ENCODE results near the gene GOLGA2. TPM values are rescaled to one million over a fixed set of nuclear protein-coding genes. Genes with fewer than 3 reads are reported as not detected.

Gene GOLGA2
- total and polyA plus RNA-seq, 4 experiments from 2014 or later = 1.4 to 82.4 (median 43.4) TPM

DNA sequence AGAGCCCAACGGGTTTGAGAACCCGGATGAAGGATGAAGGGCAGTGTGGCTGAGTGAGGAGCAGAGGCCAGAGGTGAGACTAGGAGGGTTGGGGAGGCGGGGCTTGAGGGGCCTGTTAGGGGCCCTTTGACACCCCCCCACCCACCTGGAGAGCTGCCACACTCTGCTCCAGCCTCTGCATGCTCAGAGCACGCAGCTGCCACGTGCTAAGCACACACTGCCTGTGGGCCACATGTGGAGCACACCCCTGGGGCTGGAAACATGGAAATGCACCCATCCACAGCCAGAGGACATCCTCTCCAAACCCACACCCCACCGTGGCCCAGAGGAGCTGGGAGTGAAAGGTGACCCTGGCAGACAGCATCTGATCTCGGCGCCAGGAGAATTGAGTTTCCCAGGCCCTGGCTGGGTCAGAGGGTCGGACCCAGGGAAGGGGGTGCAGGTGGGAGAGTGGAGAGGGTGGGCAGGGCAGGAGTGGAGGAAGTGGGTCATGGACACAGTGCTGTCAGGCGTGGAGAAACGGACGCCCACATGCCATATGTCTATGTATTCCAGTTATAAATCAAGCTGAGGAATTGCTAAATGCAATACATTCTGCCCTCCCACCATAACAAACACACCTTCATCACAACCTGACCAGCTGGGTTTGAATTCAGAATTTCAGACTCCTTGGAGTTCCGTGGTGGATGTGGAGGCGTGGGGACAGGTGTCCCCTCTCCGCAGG, 66.7 kb downstream of the GOLGA2 start:
- Mint-ChIP-seq H3K36me3 (no peaks in the 10 kb centered on the region), H3K9me3 (no peaks in the 10 kb centered on the region), H3K27me3 (peaks cover 4 to 8% of the 10 kb centered on the region in 2 donors), H3K4me1 (peaks cover 0 to 4% (median 3%) of the 10 kb centered on the region in 4 donors), H3K27ac (no peak overlapping the region), H3K4me3 (no peak overlapping the region)
- Histone ChIP-seq H3K27ac (ENCODE audit: low read depth, low read length) (no peak overlapping the region), H3K9me3 (ENCODE audit: control insufficient read depth in 1 of 2, low read length in 2 of 2) (no peaks in the 10 kb centered on the region), H3K36me3 (ENCODE audit: insufficient read depth, low read length) (no peaks in the 10 kb centered on the region), H3K4me3 (ENCODE audit: low read length in 2 of 2) (no peak overlapping the region), H3K4me1 (ENCODE audit: insufficient read depth, low read length) (peaks cover 3% of the 10 kb centered on the region), H3K27me3 (ENCODE audit: insufficient read depth, low read length) (no peaks in the 10 kb centered on the region)
- DNase-seq = no peak
- intact Hi-C loops (cut with micrococcal nuclease) = no loop called here
- POLR2A ChIA-PET (ENCODE audit: partially characterized antibody) = no interaction called here
- CTCF ChIA-PET (ENCODE audit: partially characterized antibody) = interaction anchor here (1.6 kb wide), 1 partner anchor 15 kb away, joined by 6 read pairs; no protein-coding TSS in a partner anchor

DNA sequence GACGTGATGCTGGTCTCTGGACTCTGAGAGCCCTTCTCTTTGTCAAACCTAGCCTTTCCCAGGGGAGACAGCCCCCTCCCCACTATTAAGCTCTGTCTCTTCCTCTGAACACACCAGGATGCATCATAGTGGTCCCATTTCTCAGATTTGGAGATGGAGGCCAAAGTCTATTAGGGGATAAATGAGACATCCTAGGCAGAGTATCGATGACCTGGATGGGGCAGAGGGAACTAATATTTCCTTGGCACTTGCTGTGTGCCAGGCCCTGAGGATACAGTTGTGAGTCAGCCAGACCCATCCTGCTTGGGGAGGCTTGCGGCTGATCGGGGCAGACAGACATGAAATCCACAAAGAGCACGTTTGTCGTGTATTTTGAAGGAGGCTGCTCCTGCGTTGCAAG, 67.4 kb downstream of the GOLGA2 start:
- Histone ChIP-seq H3K27ac (ENCODE audit: low read depth, low read length) (no peak overlapping the region), H3K4me3 (ENCODE audit: low read length in 2 of 2) (no peak overlapping the region), H3K9me3 (ENCODE audit: control insufficient read depth in 1 of 2, low read length in 2 of 2) (no peaks in the 10 kb centered on the region), H3K4me1 (ENCODE audit: insufficient read depth, low read length) (peaks cover 8% of the 10 kb centered on the region), H3K27me3 (ENCODE audit: insufficient read depth, low read length) (no peaks in the 10 kb centered on the region), H3K36me3 (ENCODE audit: insufficient read depth, low read length) (no peaks in the 10 kb centered on the region)
- ChIA-PET POLR2A (ENCODE audit: partially characterized antibody) (no interaction called here), CTCF (ENCODE audit: partially characterized antibody) (no interaction called here)
- H3K27me3 Mint-ChIP-seq = peaks cover 4 to 8% of the 10 kb centered on the region in 2 donors
- no peak for DNase-seq
- no peak overlapping the region for H3K4me3 Mint-ChIP-seq
- no peaks in the 10 kb centered on the region for H3K9me3 Mint-ChIP-seq
- H3K27ac Mint-ChIP-seq = no peak overlapping the region
- H3K36me3 Mint-ChIP-seq = no peaks in the 10 kb centered on the region
- peaks cover 0 to 5% (median 3%) of the 10 kb centered on the region in 4 donors for H3K4me1 Mint-ChIP-seq
- intact Hi-C loops (cut with micrococcal nuclease) = no loop called here

DNA sequence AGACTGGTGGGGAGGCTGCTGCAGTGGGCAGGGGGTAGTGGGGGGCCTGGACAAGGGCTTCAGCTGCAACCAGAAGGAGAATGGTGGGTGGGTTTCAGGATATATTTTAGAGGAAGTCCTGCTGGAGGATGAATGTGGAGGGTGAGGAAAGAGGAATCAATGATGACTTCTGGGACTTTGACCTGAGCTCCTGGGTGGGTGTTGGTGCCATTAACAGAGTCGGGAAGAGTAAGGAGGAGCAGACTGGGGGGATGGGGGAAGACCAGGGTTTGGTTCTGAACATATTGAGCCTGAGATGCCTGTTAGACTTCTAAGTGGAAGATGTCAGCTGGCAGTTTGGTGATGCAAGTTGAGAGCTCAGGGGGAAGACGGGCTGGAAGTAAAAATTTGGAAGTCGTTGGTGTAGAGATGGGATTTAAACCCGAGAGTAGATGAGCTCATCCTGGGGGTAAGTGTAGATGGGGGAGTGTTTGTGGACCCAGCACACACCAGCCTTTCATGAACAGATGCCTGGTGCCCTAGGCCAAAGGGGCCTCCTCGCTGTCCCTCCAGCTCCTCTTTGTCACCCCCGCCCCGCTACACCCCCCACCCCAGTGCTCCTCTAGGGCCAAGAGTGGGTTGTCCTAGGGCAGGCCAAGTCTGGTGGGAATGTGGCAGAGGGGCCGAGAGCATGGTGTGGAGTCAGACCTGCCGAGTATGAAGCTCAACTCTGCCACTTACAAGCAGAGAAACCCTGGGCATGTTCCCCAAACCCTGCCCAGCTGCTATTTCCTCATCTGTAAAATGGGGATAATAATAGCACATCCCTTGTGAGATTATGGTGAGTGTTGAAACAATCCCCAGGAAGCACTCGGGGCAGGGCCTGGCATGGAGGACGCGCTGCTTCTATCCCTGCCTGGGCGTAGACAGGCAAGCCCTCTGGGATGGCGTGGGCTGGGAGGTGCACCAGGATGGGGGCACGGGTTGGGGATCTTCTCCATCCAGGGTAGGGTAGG, 68.6 kb downstream of the GOLGA2 start:
- ChIA-PET POLR2A (ENCODE audit: partially characterized antibody) (no interaction called here), CTCF (ENCODE audit: partially characterized antibody) (interaction anchor here (1.4 kb wide), 1 partner anchor 12 kb away, joined by 4 read pairs; no protein-coding TSS in a partner anchor)
- no peaks in the 10 kb centered on the region for H3K27me3 ChIP-seq (ENCODE audit: insufficient read depth, low read length)
- H3K27me3 Mint-ChIP-seq = peaks cover 4% of the 10 kb centered on the region in 2 donors
- no peaks in the 10 kb centered on the region for H3K36me3 ChIP-seq (ENCODE audit: insufficient read depth, low read length)
- no peaks in the 10 kb centered on the region for H3K9me3 Mint-ChIP-seq
- H3K36me3 Mint-ChIP-seq = no peaks in the 10 kb centered on the region
- no peak for DNase-seq
- H3K4me3 Mint-ChIP-seq = no peak overlapping the region
- H3K4me1 Mint-ChIP-seq = peaks cover 0 to 13% (median 6%) of the 10 kb centered on the region in 4 donors
- H3K27ac ChIP-seq (ENCODE audit: low read depth, low read length) = no peak overlapping the region
- no peak overlapping the region for H3K4me3 ChIP-seq (ENCODE audit: low read length in 2 of 2)
- intact Hi-C loops (cut with micrococcal nuclease) = no loop called here
- no peaks in the 10 kb centered on the region for H3K9me3 ChIP-seq (ENCODE audit: control insufficient read depth in 1 of 2, low read length in 2 of 2)
- peaks cover 13% of the 10 kb centered on the region for H3K4me1 ChIP-seq (ENCODE audit: insufficient read depth, low read length)
- H3K27ac Mint-ChIP-seq = no peak overlapping the region

DNA sequence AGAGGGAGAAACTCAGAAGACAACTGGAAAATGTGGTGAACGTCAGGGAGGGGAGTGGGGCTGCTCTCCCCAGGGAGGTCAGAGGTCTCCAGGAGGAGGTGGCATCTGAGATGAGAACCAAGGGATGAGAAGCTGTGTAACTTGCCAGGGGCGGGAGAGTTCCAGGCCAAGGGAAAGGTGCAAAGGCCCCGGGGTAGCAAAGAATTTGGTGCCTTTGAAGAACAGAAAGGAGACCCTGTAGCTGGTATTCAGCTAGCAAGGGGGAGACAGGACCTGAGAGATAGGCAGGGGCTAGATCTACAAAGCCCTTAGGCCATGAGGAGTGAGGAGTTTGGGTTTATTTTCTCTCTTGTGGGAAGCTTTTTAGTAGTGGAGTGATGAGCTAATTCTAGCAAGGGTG, 69.3 kb downstream of the GOLGA2 start:
- ChIA-PET CTCF (ENCODE audit: partially characterized antibody) (interaction anchor here (1.4 kb wide), 1 partner anchor 12 kb away, joined by 4 read pairs; no protein-coding TSS in a partner anchor), POLR2A (ENCODE audit: partially characterized antibody) (no interaction called here)
- H3K27ac ChIP-seq (ENCODE audit: low read depth, low read length) = no peak overlapping the region
- H3K36me3 ChIP-seq (ENCODE audit: insufficient read depth, low read length) = no peaks in the 10 kb centered on the region
- no peak overlapping the region for H3K4me3 ChIP-seq (ENCODE audit: low read length in 2 of 2)
- intact Hi-C loops (cut with micrococcal nuclease) = no loop called here
- H3K9me3 ChIP-seq (ENCODE audit: control insufficient read depth in 1 of 2, low read length in 2 of 2) = no peaks in the 10 kb centered on the region
- Mint-ChIP-seq H3K4me3 (no peak overlapping the region), H3K9me3 (no peaks in the 10 kb centered on the region), H3K4me1 (peaks cover 0 to 13% (median 6%) of the 10 kb centered on the region in 4 donors), H3K27ac (no peak overlapping the region), H3K27me3 (peaks cover 4% of the 10 kb centered on the region in 2 donors), H3K36me3 (no peaks in the 10 kb centered on the region)
- H3K4me1 ChIP-seq (ENCODE audit: insufficient read depth, low read length) = peaks cover 13% of the 10 kb centered on the region
- DNase-seq = no peak
- no peaks in the 10 kb centered on the region for H3K27me3 ChIP-seq (ENCODE audit: insufficient read depth, low read length)

Small RNA genes within 50 kb of the gene (microRNA-seq; reads per million reads assigned to microRNA genes)
- 13.9 reads per million, percentile 45 among the genes with 10 or more reads in this experiment for gene MIR199B (ENCODE audit: borderline microRNAs expressed, borderline number of aligned reads, borderline replicate concordance)
- gene MIR3154 (ENCODE audit: borderline microRNAs expressed, borderline number of aligned reads, borderline replicate concordance) = not detected

Other genes with a start within 250 kb of the GOLGA2 start
- gene NAIF1, start 208.7 kb downstream of the GOLGA2 start, total RNA-seq = 10 to 100 TPM; 13.3 to 13.8 TPM
- gene NAIF1, start 208.7 kb downstream of the GOLGA2 start, polyA plus RNA-seq = 10 to 100 TPM; 11.3 to 15.2 TPM
- 10 to 100 TPM; 22.0 to 26.9 TPM for gene SLC25A25, start 207.8 kb downstream of the GOLGA2 start, total RNA-seq
- 10 to 100 TPM; 13.4 to 17.6 TPM for gene SLC25A25, start 207.8 kb downstream of the GOLGA2 start, polyA plus RNA-seq
- gene PTGES2, start 148.3 kb downstream of the GOLGA2 start, total RNA-seq = 10 to 100 TPM; 51.8 to 57.9 TPM
- gene PTGES2, start 148.3 kb downstream of the GOLGA2 start, polyA plus RNA-seq = 10 to 100 TPM; 47.5 to 48.8 TPM
- gene LCN2, start 126.6 kb downstream of the GOLGA2 start, total RNA-seq = not detected
- gene LCN2, start 126.6 kb downstream of the GOLGA2 start, polyA plus RNA-seq = not detected
- gene BBLN, start 115.7 kb downstream of the GOLGA2 start, total RNA-seq = 10 to 100 TPM; 47.8 to 50.5 TPM
- gene BBLN, start 115.7 kb downstream of the GOLGA2 start, polyA plus RNA-seq = 100 to 1,000 TPM; 110 to 136 TPM
- gene CIZ1, start 84.4 kb downstream of the GOLGA2 start, total RNA-seq = 100 to 1,000 TPM; 156 to 165 TPM
- gene CIZ1, start 84.4 kb downstream of the GOLGA2 start, polyA plus RNA-seq = 10 to 100 TPM in 1 of 2 donors, 1 to 10 TPM in 1; 3.1 to 38.9 TPM
- 1 to 10 TPM; 1.4 to 2.2 TPM for gene DNM1, start 72.6 kb downstream of the GOLGA2 start, total RNA-seq
- gene DNM1, start 72.6 kb downstream of the GOLGA2 start, polyA plus RNA-seq = not detected
- gene SWI5, start 269 bp upstream of the GOLGA2 start, total RNA-seq = 10 to 100 TPM; 11.5 to 14.9 TPM
- gene SWI5, start 269 bp upstream of the GOLGA2 start, polyA plus RNA-seq = 10 to 100 TPM; 25.5 to 30.7 TPM
- 10 to 100 TPM; 19.6 to 19.8 TPM for gene TRUB2, start 46.4 kb upstream of the GOLGA2 start, total RNA-seq
- 10 to 100 TPM; 22.8 to 27.4 TPM for gene TRUB2, start 46.4 kb upstream of the GOLGA2 start, polyA plus RNA-seq
- 10 to 100 TPM; 50.0 to 51.3 TPM for gene COQ4, start 46.8 kb upstream of the GOLGA2 start, total RNA-seq
- 10 to 100 TPM; 34.8 to 42.6 TPM for gene COQ4, start 46.8 kb upstream of the GOLGA2 start, polyA plus RNA-seq
- gene SLC27A4, start 64.5 kb upstream of the GOLGA2 start, total RNA-seq = 10 to 100 TPM; 13.9 to 16.3 TPM
- gene SLC27A4, start 64.5 kb upstream of the GOLGA2 start, polyA plus RNA-seq = 1 to 10 TPM; 5.4 to 8.6 TPM
- 10 to 100 TPM; 44.1 to 45.5 TPM for gene URM1, start 95.4 kb upstream of the GOLGA2 start, total RNA-seq
- gene URM1, start 95.4 kb upstream of the GOLGA2 start, polyA plus RNA-seq = 10 to 100 TPM; 50.5 to 50.8 TPM
- under 1 TPM; 0.29 to 0.64 TPM for gene CERCAM, start 144.8 kb upstream of the GOLGA2 start, total RNA-seq
- under 1 TPM in 1 of 2 donors, not detected in 1; 0.38 TPM for gene CERCAM, start 144.8 kb upstream of the GOLGA2 start, polyA plus RNA-seq
- 10 to 100 TPM; 32.3 to 33.6 TPM for gene ODF2, start 180.0 kb upstream of the GOLGA2 start, total RNA-seq
- 10 to 100 TPM in 1 of 2 donors, 1 to 10 TPM in 1; 10.0 to 24.6 TPM for gene ODF2, start 180.0 kb upstream of the GOLGA2 start, polyA plus RNA-seq
- gene GLE1, start 228.7 kb upstream of the GOLGA2 start, total RNA-seq = 10 to 100 TPM; 31.1 to 32.2 TPM
- 10 to 100 TPM; 22.4 to 31.4 TPM for gene GLE1, start 228.7 kb upstream of the GOLGA2 start, polyA plus RNA-seq

All from CD4-positive, alpha-beta memory T cell (primary cell).